Activated B cell treated with CpG ODN at 0.5 μM for 24 hours (primary cell): ENCODE results near the gene TRAF2. TPM values are rescaled to one million over a fixed set of nuclear protein-coding genes. Genes with fewer than 3 reads are reported as not detected.

ENCODE experiments used
- ATAC-seq: fragments of 200-7000 bp; cut with Tn5 transposase; one replicate; pipeline ENCODE4 v1.10.0; 2021; ENCODE audit warnings: low read depth, mild to moderate bottlenecking, moderate library complexity
- CTCF ChIA-PET: fragments of 350-600 bp; sonication (Branson Sonifier 250); formaldehyde crosslinking; loops from one replicate; lab custom pipeline; 2021; ENCODE audit warnings: antibody characterized with exemption; lab: Charles Lee
- POLR2A ChIA-PET: fragments of 350-600 bp; sonication (Branson Sonifier 250); formaldehyde crosslinking; loops from one replicate; lab custom pipeline; 2021; ENCODE audit warnings: antibody characterized with exemption; lab: Charles Lee
- DNase-seq: peaks from one replicate; pipeline ENCODE4 v3.0.0; 2022
- H3K27ac Mint-ChIP-seq: one replicate; pipeline ENCODE4 v1.8.0; 2020; ENCODE audit warnings: mixed read lengths
- H3K27me3 Mint-ChIP-seq: one replicate; pipeline ENCODE4 v1.8.0; 2021; ENCODE audit warnings: mixed read lengths
- H3K36me3 Mint-ChIP-seq: one replicate; pipeline ENCODE4 v1.8.0; 2021; ENCODE audit warnings: low read depth, mixed read lengths
- H3K4me1 Mint-ChIP-seq: one replicate; pipeline ENCODE4 v1.8.0; 2021; ENCODE audit warnings: mixed read lengths
- H3K4me3 Mint-ChIP-seq: one replicate; pipeline ENCODE4 v1.8.0; 2020; ENCODE audit warnings: mild to moderate bottlenecking, mixed read lengths
- H3K9me3 Mint-ChIP-seq: one replicate; pipeline ENCODE4 v1.8.0; 2020; ENCODE audit warnings: mixed read lengths
- CTCF ChIP-seq: fragments of 200-600 bp; IDR thresholded peaks from one replicate; pipeline ENCODE4 v1.8.0; 2022; ENCODE audit warnings: antibody characterized with exemption, mild to moderate bottlenecking
- intact Hi-C: fragments of 100-400 bp; cut with micrococcal nuclease; formaldehyde crosslinking; loops from one replicate; pipeline ENCODE4 v1.15.1; 2024
- total RNA-seq: library from RNA; stranded (reverse); gene quantifications from 2 replicates; pipeline ENCODE4 v1.2.3, GENCODE V29; 2022

The TRAF2 gene
- total RNA-seq, 1 donor from 2014 or later: 58.2 TPM

- no peak overlapping the region for H3K4me3 Mint-ChIP-seq
Observed at GRCh38 chr9:136916330-136917184, 30.2 kb downstream of the TRAF2 start.

GRCh38 chr9:136917902-136918301 is 31.6 kb downstream of the TRAF2 start:
- DNase-seq (no peak), ATAC-seq (no peak)
- H3K4me1 Mint-ChIP-seq: no peaks in the 10 kb centered on the region
- POLR2A ChIA-PET: no interaction called here
- no peak overlapping the region for H3K27ac Mint-ChIP-seq
- peaks cover 72% of the 10 kb centered on the region for H3K36me3 Mint-ChIP-seq
- no peaks in the 10 kb centered on the region for H3K27me3 Mint-ChIP-seq
- H3K9me3 Mint-ChIP-seq: no peaks in the 10 kb centered on the region
- CTCF ChIA-PET: no interaction called here
- H3K4me3 Mint-ChIP-seq: no peak overlapping the region
- TF ChIP-seq CTCF: no peak
- intact Hi-C loops: no loop called here

More at GRCh38 chr9:136916330-136917184, 30.2 kb downstream of the TRAF2 start:
- Mint-ChIP-seq H3K4me1 (no peaks in the 10 kb centered on the region), H3K36me3 (peaks cover 66% of the 10 kb centered on the region), H3K9me3 (no peaks in the 10 kb centered on the region), H3K27me3 (no peaks in the 10 kb centered on the region), H3K27ac (no peak overlapping the region)
- POLR2A ChIA-PET: no interaction called here
- TF ChIP-seq CTCF: no peak
- no peak for ATAC-seq
- intact Hi-C loops: no loop called here
- CTCF ChIA-PET: no interaction called here
- no peak for DNase-seq

- DNase-seq (no peak), ATAC-seq (no peak)
- no peak overlapping the region for H3K4me3 Mint-ChIP-seq
- H3K9me3 Mint-ChIP-seq: no peaks in the 10 kb centered on the region
- H3K4me1 Mint-ChIP-seq: no peaks in the 10 kb centered on the region
- ChIA-PET CTCF (no interaction called here), POLR2A (interaction anchor here (0.6 kb wide), 1 partner anchor 229 kb away, joined by 5 read pairs; no protein-coding TSS in a partner anchor)
- TF ChIP-seq CTCF: no peak
- H3K36me3 Mint-ChIP-seq: peaks cover 73% of the 10 kb centered on the region
- no peaks in the 10 kb centered on the region for H3K27me3 Mint-ChIP-seq
- no peak overlapping the region for H3K27ac Mint-ChIP-seq
- intact Hi-C loops: no loop called here
Observed at GRCh38 chr9:136920069-136920468, 33.8 kb downstream of the TRAF2 start.

GRCh38 chr9:136920734-136921231 is 34.5 kb downstream of the TRAF2 start:
- no peaks in the 10 kb centered on the region for H3K27me3 Mint-ChIP-seq
- H3K4me3 Mint-ChIP-seq: no peak overlapping the region
- POLR2A ChIA-PET: interaction anchor here (0.6 to 1.2 kb wide), 2 partner anchors 13 kb away, joined by 3 read pairs; no protein-coding TSS in a partner anchor
- TF ChIP-seq CTCF: no peak
- ATAC-seq (no peak), DNase-seq (no peak)
- no peaks in the 10 kb centered on the region for H3K4me1 Mint-ChIP-seq
- CTCF ChIA-PET: no interaction called here
- H3K27ac Mint-ChIP-seq: no peak overlapping the region
- intact Hi-C loops: no loop called here
- H3K9me3 Mint-ChIP-seq: no peaks in the 10 kb centered on the region
- peaks cover 73% of the 10 kb centered on the region for H3K36me3 Mint-ChIP-seq

GRCh38 chr9:136921307-136921706 is 35.0 kb downstream of the TRAF2 start:
- no peak for ATAC-seq
- H3K27ac Mint-ChIP-seq: no peak overlapping the region
- ChIA-PET CTCF (no interaction called here), POLR2A (interaction anchor here (0.6 to 1.2 kb wide), 2 partner anchors 12 to 13 kb away, joined by 3 read pairs; no protein-coding TSS in a partner anchor)
- H3K27me3 Mint-ChIP-seq: no peaks in the 10 kb centered on the region
- no peak for DNase-seq
- H3K4me3 Mint-ChIP-seq: no peak overlapping the region
- no peak for TF ChIP-seq CTCF
- H3K36me3 Mint-ChIP-seq: peaks cover 70% of the 10 kb centered on the region
- intact Hi-C loops: no loop called here
- no peaks in the 10 kb centered on the region for H3K9me3 Mint-ChIP-seq
- no peaks in the 10 kb centered on the region for H3K4me1 Mint-ChIP-seq
